Activated naive CD8-positive, alpha-beta T cell (primary cell): ENCODE results near the gene PEA15.
A peak's percentile ranks its signal among the peaks of the same experiment; 100 is the strongest.

Experiments used
- H3K27ac Mint-ChIP-seq: one replicate; pipeline ENCODE4 v1.8.0; 2021; ENCODE audit warnings: mixed read lengths
- H3K27me3 Mint-ChIP-seq: one replicate; pipeline ENCODE4 v1.8.0; 2021; ENCODE audit warnings: mixed read lengths
- H3K36me3 Mint-ChIP-seq: one replicate; pipeline ENCODE4 v1.8.0; 2021; ENCODE audit warnings: mixed read lengths
- H3K4me1 Mint-ChIP-seq: one replicate; pipeline ENCODE4 v1.8.0; 2021; ENCODE audit warnings: low read depth, mixed read lengths
- H3K4me3 Mint-ChIP-seq: one replicate; pipeline ENCODE4 v1.8.0; 2021; ENCODE audit warnings: mild to moderate bottlenecking, mixed read lengths
- H3K9me3 Mint-ChIP-seq: one replicate; pipeline ENCODE4 v1.8.0; 2021; ENCODE audit warnings: low read depth, mixed read lengths

PEA15 gene

GRCh38 chr1:160205242-160206035 is at the start of gene PEA15:
TSS of gene PEA15 (plus strand) at chr1:160205384. CDS start at chr1:160211545, 6,161 bp downstream.
- Mint-ChIP-seq H3K4me3 (peak within 1 kb of the TSS; percentile 90), H3K9me3 (no peaks in the 10 kb centered on the region)

GRCh38 chr1:160156361-160156760 is 48.8 kb upstream of the PEA15 start:
- H3K4me1 Mint-ChIP-seq = no peaks in the 10 kb centered on the region
- no peaks in the 10 kb centered on the region for H3K9me3 Mint-ChIP-seq
- H3K4me3 Mint-ChIP-seq = no peak overlapping the region
- no peaks in the 10 kb centered on the region for H3K27me3 Mint-ChIP-seq
- no peak overlapping the region for H3K27ac Mint-ChIP-seq
- no peaks in the 10 kb centered on the region for H3K36me3 Mint-ChIP-seq

More at GRCh38 chr1:160205242-160206035, at the start of gene PEA15:
- H3K4me1 Mint-ChIP-seq = peaks cover 46% of the 10 kb centered on the region
- H3K36me3 Mint-ChIP-seq = peaks cover 2% of the 10 kb centered on the region
- H3K27me3 Mint-ChIP-seq = no peaks in the 10 kb centered on the region
- peak within 1 kb of the TSS; percentile 78 for H3K27ac Mint-ChIP-seq

GRCh38 chr1:160157174-160157573 is 48.0 kb upstream of the PEA15 start:
- Mint-ChIP-seq H3K27ac (no peak overlapping the region), H3K27me3 (no peaks in the 10 kb centered on the region), H3K36me3 (no peaks in the 10 kb centered on the region), H3K4me3 (no peak overlapping the region), H3K4me1 (no peaks in the 10 kb centered on the region), H3K9me3 (no peaks in the 10 kb centered on the region)

- Mint-ChIP-seq H3K27me3 (no peaks in the 10 kb centered on the region), H3K36me3 (no peaks in the 10 kb centered on the region), H3K4me1 (no peaks in the 10 kb centered on the region), H3K9me3 (no peaks in the 10 kb centered on the region), H3K27ac (no peak overlapping the region), H3K4me3 (no peak overlapping the region)
Measured at GRCh38 chr1:160158031-160158430, 47.2 kb upstream of the PEA15 start.

GRCh38 chr1:160158534-160158933 is 46.6 kb upstream of the PEA15 start:
- H3K4me3 Mint-ChIP-seq = no peak overlapping the region
- H3K27ac Mint-ChIP-seq = no peak overlapping the region
- H3K9me3 Mint-ChIP-seq = no peaks in the 10 kb centered on the region
- no peaks in the 10 kb centered on the region for H3K27me3 Mint-ChIP-seq
- no peaks in the 10 kb centered on the region for H3K4me1 Mint-ChIP-seq
- no peaks in the 10 kb centered on the region for H3K36me3 Mint-ChIP-seq

GRCh38 chr1:160159846-160160245 is 45.3 kb upstream of the PEA15 start:
- Mint-ChIP-seq H3K27me3 (no peaks in the 10 kb centered on the region), H3K4me3 (no peak overlapping the region)

GRCh38 chr1:160161965-160162705 is 43.0 kb upstream of the PEA15 start:
- Mint-ChIP-seq H3K4me3 (no peak overlapping the region), H3K27me3 (no peaks in the 10 kb centered on the region), H3K9me3 (no peaks in the 10 kb centered on the region), H3K4me1 (no peaks in the 10 kb centered on the region), H3K36me3 (no peaks in the 10 kb centered on the region), H3K27ac (no peak overlapping the region)

More at GRCh38 chr1:160159846-160160245, 45.3 kb upstream of the PEA15 start:
- Mint-ChIP-seq H3K36me3 (no peaks in the 10 kb centered on the region), H3K27ac (no peak overlapping the region), H3K4me1 (no peaks in the 10 kb centered on the region), H3K9me3 (no peaks in the 10 kb centered on the region)

- Mint-ChIP-seq H3K9me3 (no peaks in the 10 kb centered on the region), H3K27me3 (no peaks in the 10 kb centered on the region), H3K36me3 (peaks cover 2% of the 10 kb centered on the region), H3K27ac (no peak overlapping the region), H3K4me1 (peaks cover 3% of the 10 kb centered on the region), H3K4me3 (no peak overlapping the region)
Measured at GRCh38 chr1:160162931-160163330, 42.3 kb upstream of the PEA15 start.

- Mint-ChIP-seq H3K4me3 (no peak overlapping the region), H3K36me3 (peaks cover 3% of the 10 kb centered on the region), H3K9me3 (no peaks in the 10 kb centered on the region), H3K4me1 (peaks cover 4% of the 10 kb centered on the region), H3K27ac (no peak overlapping the region), H3K27me3 (no peaks in the 10 kb centered on the region)
Measured at GRCh38 chr1:160163615-160164014, 41.6 kb upstream of the PEA15 start.

GRCh38 chr1:160164121-160164520 is 41.1 kb upstream of the PEA15 start:
- Mint-ChIP-seq H3K4me3 (no peak overlapping the region), H3K9me3 (no peaks in the 10 kb centered on the region), H3K27ac (no peak overlapping the region), H3K27me3 (no peaks in the 10 kb centered on the region), H3K4me1 (peaks cover 6% of the 10 kb centered on the region), H3K36me3 (peaks cover 3% of the 10 kb centered on the region)

GRCh38 chr1:160166166-160166868 is 38.9 kb upstream of the PEA15 start:
- Mint-ChIP-seq H3K36me3 (peaks cover 3% of the 10 kb centered on the region), H3K27ac (no peak overlapping the region), H3K4me3 (no peak overlapping the region), H3K27me3 (no peaks in the 10 kb centered on the region), H3K4me1 (peaks cover 14% of the 10 kb centered on the region), H3K9me3 (no peaks in the 10 kb centered on the region)

GRCh38 chr1:160167056-160167455 is 38.1 kb upstream of the PEA15 start:
- H3K4me1 Mint-ChIP-seq = peaks cover 14% of the 10 kb centered on the region
- H3K4me3 Mint-ChIP-seq = no peak overlapping the region
- H3K9me3 Mint-ChIP-seq = no peaks in the 10 kb centered on the region
- H3K27me3 Mint-ChIP-seq = no peaks in the 10 kb centered on the region
- H3K36me3 Mint-ChIP-seq = peaks cover 3% of the 10 kb centered on the region
- no peak overlapping the region for H3K27ac Mint-ChIP-seq

GRCh38 chr1:160167580-160167979 is 37.6 kb upstream of the PEA15 start:
- H3K9me3 Mint-ChIP-seq = no peaks in the 10 kb centered on the region
- peaks cover 14% of the 10 kb centered on the region for H3K4me1 Mint-ChIP-seq
- no peaks in the 10 kb centered on the region for H3K27me3 Mint-ChIP-seq
- no peak overlapping the region for H3K27ac Mint-ChIP-seq
- no peak overlapping the region for H3K4me3 Mint-ChIP-seq
- peaks cover 3% of the 10 kb centered on the region for H3K36me3 Mint-ChIP-seq

GRCh38 chr1:160168016-160168415 is 37.2 kb upstream of the PEA15 start:
- Mint-ChIP-seq H3K9me3 (no peaks in the 10 kb centered on the region), H3K27ac (no peak overlapping the region), H3K4me1 (peaks cover 14% of the 10 kb centered on the region), H3K36me3 (peaks cover 3% of the 10 kb centered on the region), H3K27me3 (no peaks in the 10 kb centered on the region), H3K4me3 (no peak overlapping the region)
